Renal cortex interstitium (tissue), 11 donors: ENCODE results near the gene NR5A2. TPM values are rescaled to one million over a fixed set of nuclear protein-coding genes. Genes with fewer than 3 reads are reported as not detected.

Experiments used
- DNase-seq, 11 donors: peaks; one replicate each; pipeline ENCODE4 v3.0.0-alpha.2; 2013; ENCODE audit warnings: low read depth in 9 of 11, low spot score in 4 of 11; ENCODE audit errors: extremely low read depth in 1 of 11
- polyA plus RNA-seq, 3 donors: library from polyadenylated mRNA; unstranded; fragments of 120-200 nt; gene quantifications; one replicate each; pipeline ENCODE4 v1.2.1, GENCODE V29; 2013; ENCODE audit not compliant: insufficient read length in 3 of 3

NR5A2 gene
- polyA plus RNA-seq, 3 donors: 2.0 to 2.5 (median 2.5) TPM

DNA sequence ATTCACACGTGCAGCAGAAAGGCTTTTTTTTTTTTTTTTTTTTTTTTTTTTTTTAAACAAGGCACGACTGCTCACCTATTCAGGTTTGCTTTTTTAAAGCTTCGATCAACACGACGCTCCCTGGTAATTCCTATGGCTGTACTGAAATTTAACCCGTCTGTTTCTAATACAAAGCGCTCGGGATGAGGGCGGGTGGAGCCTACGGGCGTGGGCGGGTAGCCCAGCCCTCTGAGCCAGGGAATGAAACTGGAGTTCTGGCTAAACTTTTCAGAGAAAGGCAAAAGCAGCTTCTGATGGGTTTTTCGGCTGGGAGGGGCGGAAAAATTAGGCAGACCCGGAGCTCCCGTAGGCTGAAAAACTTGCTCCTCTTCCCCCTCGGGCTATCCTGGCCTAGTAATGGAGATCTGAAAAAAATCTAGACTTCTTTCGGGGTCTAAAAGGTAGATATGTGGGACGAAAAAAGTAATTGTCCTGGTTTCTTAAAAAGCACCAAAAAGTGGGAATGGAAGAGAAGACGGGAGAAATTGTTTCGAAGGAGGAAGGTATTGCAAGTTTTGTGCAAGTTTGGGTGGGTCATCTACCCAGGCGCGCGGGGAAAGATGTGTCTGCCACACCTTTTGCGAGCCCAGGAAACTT is 7.4 kb downstream of the NR5A2 start:
- no peak for DNase-seq

DNA sequence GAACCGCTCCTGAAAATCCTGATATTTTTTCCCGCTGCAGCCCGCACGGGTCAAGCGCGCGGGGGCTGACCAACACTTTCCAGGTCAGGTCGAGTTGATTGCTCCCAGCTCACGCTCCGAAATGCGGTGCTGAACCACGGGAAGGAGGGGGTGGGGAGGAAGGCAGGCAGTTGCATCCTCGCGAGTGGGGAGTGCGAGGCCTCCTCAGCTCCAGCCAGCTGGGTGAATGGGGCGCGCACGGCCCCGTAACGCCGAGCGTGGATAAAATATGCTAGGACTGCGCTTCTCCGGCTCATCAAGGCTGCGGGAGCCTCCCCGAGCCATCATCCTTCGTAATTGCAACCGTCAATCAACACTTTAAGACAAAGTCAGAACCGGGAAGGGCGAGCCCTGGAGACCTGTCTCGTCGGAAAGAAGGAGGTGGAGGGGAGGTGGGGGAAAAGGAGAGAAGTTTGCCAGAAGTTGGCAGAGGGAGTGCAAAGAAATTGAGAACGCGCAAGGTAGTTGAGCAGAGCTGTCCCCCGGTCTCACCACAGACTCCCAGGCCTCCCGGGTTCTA is 8.0 kb downstream of the NR5A2 start:
- DNase-seq: no peak

GRCh38 chr1:200035956-200036618 is 8.6 kb downstream of the NR5A2 start:
- DNase-seq: no peak

DNA sequence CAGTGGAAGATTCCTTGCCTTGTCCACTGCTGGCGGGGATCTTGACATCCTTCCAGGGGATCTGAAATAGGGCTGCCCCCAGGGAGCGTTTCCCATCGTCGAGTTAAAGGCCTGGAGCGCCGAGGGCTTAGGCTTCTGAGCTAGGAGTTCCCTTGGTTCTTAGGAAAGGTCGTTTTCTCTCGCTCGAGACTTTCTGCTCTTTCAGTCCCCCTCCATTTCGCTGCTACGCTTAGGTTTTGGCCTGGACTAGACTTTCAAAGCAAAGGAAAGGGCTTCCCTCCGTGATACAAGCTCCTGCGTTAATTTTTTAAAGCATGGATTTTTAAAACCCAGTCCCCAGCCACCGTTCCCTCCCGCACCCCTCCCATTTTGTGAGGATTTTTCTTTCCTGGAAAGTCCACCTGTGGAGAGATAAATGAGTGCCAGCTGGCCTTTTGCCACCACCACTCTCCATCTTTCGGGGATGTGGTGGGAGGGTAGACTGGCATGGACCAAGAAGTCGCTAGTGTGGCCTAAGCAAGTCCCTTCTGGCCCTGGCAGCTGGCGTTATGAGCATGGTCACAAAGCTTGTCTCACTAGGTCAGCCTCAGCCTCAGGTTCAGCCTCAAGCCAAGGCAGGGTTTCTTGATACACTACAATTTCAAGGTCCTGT is 9.2 kb downstream of the NR5A2 start:
- DNase-seq: no peak

- DNase-seq: no peak
Measured at GRCh38 chr1:200037501-200037900, 10.0 kb downstream of the NR5A2 start.

DNA sequence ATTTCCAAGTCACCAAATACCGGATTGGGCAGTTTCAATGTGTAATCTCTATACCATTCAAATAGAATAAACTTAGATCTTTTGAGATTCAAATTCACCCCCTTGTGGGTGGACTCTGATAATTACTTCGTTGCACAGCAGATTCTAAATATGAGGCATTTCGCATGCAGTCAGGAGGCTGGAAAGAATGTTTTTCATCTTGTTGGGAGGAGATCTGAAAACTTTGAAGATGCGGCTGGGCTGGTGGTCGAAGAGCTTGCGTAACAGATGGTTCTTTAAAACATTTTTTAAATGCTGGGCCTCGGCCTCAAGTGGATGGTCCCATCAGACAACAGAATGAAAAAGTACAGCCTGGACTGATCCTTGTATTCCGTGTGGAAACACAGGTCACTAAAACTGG is 10.4 kb downstream of the NR5A2 start:
- no peak for DNase-seq

- no peak for DNase-seq
Measured at GRCh38 chr1:200038325-200038980, 10.9 kb downstream of the NR5A2 start.

GRCh38 chr1:200038981-200039848 is 11.7 kb downstream of the NR5A2 start:
- no peak for DNase-seq

GRCh38 chr1:200039849-200040474 is 12.5 kb downstream of the NR5A2 start:
- DNase-seq: no peak

DNA sequence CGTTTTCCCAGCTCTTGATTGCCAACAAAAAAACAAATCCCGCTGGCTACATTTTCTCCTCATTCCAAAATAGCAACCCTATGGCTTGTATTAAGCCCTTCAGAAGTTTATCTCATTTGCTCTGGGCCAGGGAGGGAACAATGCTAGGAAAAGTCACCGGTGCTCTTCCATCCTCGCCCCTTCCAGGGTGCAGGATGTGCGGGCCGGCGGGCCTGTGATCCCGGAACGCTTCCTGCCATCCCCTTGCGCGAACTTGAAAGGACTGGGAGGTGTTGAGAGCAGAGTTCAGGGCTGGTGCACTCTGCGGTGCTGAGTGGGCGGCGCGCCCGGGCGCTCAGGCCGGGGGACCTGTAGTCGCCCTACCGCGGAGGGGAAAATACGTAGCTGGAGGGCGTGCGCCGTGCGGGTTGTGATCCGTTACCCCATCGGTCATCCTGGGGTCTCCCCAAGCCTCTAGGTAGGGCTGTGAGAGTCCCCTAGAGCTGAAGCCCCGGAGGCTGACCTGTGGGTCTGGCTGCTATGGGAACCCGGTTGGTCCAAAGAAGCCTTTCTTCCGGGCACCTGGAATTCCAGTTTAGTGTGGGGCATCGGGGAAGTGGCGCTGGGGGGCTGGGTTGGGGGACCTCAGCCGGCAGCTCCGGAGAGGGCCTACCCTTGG is 13.1 kb downstream of the NR5A2 start:
- no peak for DNase-seq

GRCh38 chr1:200041337-200042118 is 14.0 kb downstream of the NR5A2 start:
- no peak for DNase-seq

DNA sequence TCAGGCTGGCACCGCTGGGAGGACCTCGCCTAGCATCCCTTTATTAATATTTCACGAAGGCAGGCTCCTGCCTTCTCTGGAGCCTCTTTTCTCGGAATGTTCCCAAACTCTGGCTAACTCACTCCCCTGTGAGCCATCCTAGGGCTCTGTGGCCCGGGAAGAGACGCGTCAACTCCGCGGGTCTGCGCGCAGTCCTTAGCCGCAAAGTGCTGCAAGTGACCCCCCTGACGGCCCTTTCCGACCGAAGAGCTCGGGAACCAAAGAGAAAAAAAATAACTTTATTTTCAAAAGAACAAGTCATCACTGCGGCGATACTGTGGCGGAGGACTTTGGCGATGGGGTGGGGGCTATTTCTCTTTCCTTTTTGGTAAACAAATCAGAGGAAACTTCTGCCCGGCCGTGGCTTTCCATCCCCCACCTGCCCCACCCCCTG is 14.6 kb downstream of the NR5A2 start:
- DNase-seq: no peak

DNA sequence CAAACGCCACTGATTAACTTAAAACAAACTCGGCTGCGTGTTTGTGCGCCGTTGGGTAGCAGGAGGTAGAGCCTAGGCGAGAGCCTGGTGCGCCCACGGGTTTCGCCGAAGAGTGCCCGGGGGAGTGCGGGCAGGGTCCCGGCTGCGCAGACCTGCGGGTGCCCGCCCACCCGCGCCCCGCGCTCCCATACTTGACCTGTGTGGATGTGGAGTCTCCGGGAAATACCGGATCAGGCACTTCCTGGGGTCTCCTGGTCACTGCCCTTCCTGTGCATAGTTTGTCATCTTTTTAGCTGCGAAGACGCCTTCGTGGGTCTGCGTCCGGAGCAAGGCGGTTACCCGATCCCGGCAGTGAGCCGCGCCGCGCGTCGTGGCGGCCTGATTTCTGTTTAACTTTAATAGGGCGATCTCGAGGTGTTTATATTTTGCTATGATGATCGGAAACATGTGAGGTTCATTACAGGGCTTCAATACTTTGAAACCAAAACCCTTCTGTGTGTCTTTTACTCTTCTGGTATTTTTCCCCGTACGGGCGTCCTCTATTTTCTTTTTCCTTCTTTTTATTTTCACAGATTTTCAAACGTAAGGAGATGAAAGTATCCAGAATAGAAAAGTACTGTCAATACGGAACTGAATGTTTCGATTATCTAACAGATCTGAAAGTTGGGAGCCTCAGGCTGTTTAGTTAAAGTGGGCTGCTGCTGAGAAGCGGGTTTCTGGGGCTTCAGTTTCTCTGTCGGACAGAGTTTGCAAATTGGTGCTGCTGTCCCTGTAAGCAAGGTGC is 15.2 kb downstream of the NR5A2 start:
- DNase-seq: no peak

DNA sequence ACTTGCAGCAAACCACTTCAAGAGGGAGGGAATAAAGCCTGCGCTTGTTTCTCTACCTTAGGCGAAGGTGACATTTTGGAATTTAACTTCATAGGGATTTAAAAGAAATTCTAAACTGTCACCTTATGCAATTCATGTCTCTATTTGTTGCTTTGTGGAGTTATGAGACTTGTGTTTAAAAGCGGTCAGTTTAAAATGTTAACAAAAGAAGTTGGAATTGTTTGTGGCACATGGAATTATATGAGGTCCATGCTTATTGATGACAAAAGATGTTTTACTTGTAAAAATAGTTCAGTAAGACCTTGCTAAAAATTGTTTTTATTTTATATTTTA is 15.8 kb downstream of the NR5A2 start:
- no peak for DNase-seq

GRCh38 chr1:200046115-200046514 is 18.6 kb downstream of the NR5A2 start:
- no peak for DNase-seq

GRCh38 chr1:200048244-200048643 is 20.7 kb downstream of the NR5A2 start:
- DNase-seq: no peak

DNA sequence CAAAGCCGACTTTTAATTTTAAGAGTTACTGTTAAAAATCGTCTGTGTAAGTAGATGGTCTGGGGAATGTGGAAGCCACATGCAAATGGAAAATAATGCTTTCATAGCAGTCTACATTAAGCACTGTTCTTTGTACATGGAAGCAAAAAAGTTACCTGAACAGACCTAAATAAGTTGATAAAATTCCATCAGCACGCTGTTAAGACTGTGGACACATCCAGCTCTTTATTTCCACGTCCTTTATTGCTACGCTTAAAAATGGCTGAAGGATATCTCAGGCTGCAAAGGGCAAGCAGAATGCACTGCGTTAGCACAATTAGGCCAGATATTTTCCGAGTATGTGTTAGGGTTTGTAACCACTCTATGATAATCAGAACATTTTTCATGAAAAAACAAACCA is 22.3 kb downstream of the NR5A2 start:
- DNase-seq: no peak
